Measurements from ENCODE around the gene GUCA1C.

DNA sequence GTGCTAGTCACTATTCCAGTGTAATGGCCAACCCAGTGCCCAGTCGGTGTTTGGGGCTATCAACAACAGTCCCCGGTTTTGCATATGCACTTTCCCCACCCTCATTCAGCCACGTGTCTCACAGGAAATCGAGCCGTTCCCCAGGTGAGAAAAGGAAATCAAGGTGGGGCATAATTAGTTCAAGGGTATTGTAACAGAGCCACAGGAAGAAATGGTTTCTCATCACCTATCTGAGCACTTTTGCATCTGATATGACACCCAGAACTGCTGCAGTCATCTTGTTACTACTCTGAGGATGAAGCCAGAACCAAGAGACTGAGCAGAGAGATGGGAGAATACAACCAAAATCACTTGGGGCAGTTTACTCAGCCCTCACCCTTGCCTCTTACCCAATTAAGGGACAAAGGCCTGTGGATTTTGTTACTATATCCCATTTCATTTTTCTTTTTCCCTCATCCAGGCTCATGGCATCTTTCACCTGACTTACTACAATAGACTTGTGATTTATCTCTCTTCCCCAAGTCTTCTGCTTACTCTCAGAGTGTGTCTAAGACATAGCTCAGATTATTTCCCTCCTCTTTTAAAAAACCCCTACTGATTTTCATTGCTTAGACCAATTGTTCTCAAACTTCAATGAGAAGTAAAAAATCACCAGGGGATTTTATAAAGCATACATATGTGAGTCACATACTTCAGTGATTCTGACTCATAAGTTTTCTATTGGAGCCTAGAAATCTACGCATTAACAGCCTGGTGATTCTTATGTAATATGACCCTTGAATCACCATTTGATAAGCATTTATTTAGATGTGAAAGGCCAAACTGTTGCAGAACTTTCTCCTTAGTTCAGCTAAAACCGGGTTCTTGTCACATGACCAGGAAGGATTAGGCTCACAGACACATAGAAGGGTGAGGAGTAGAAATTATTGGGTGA lies 90.5 kb downstream of the GUCA1C start:
- TF ChIP-seq, protein P1, sequence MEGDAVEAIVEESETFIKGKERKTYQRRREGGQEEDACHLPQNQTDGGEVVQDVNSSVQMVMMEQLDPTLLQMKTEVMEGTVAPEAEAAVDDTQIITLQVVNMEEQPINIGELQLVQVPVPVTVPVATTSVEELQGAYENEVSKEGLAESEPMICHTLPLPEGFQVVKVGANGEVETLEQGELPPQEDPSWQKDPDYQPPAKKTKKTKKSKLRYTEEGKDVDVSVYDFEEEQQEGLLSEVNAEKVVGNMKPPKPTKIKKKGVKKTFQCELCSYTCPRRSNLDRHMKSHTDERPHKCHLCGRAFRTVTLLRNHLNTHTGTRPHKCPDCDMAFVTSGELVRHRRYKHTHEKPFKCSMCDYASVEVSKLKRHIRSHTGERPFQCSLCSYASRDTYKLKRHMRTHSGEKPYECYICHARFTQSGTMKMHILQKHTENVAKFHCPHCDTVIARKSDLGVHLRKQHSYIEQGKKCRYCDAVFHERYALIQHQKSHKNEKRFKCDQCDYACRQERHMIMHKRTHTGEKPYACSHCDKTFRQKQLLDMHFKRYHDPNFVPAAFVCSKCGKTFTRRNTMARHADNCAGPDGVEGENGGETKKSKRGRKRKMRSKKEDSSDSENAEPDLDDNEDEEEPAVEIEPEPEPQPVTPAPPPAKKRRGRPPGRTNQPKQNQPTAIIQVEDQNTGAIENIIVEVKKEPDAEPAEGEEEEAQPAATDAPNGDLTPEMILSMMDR (IDR thresholded peaks at IDR 0.05) = no peak
- TF ChIP-seq POLR2A (IDR thresholded peaks at IDR 0.05) = no peak
